C4-2B (cell line): ENCODE data around the gene OPCML.

Experiments used
- H3K27ac ChIP-seq: fragments of 450-650 bp; 2 replicates; pipeline ENCODE4 v1.5.1; 2017
- CTCF ChIP-seq: fragments of 450-650 bp; conservative IDR thresholded peaks from 2 replicates; pipeline ENCODE4 v1.5.1; 2017; ENCODE audit warnings: mild to moderate bottlenecking
- ZFX ChIP-seq: fragments of 450-650 bp; IDR thresholded peaks from 2 replicates; pipeline ENCODE4 v1.6.1; 2017

Gene OPCML

GRCh38 chr11:133082841-133083488, 449.3 kb downstream of the OPCML start:
- H3K27ac ChIP-seq: no peak overlapping the region
- TF ChIP-seq ZFX: no peak
- TF ChIP-seq CTCF: peak; percentile 99

GRCh38 chr11:133082453-133082781, 449.9 kb downstream of the OPCML start:
- TF ChIP-seq CTCF: no peak; the same call in 1 of the 2 replicates
- TF ChIP-seq ZFX: no peak

GRCh38 chr11:133081730-133082452, 450.4 kb downstream of the OPCML start:
- no peak overlapping the region for H3K27ac ChIP-seq
- TF ChIP-seq CTCF: no peak

More at GRCh38 chr11:133082453-133082781, 449.9 kb downstream of the OPCML start:
- no peak overlapping the region for H3K27ac ChIP-seq

GRCh38 chr11:133081020-133081419, 451.3 kb downstream of the OPCML start:
- no peak overlapping the region for H3K27ac ChIP-seq
- TF ChIP-seq ZFX (no peak), CTCF (no peak; the same call in 1 of the 2 replicates)

GRCh38 chr11:133078591-133079404, 453.5 kb downstream of the OPCML start:
- H3K27ac ChIP-seq: no peak overlapping the region
- TF ChIP-seq ZFX (no peak), CTCF (peak; percentile 91)

- TF ChIP-seq CTCF (no peak), ZFX (no peak)
- H3K27ac ChIP-seq: no peak overlapping the region
Observed at GRCh38 chr11:133078012-133078411, 454.3 kb downstream of the OPCML start.

- TF ChIP-seq ZFX: no peak
- no peak for TF ChIP-seq CTCF
- no peak overlapping the region for H3K27ac ChIP-seq
Observed at GRCh38 chr11:133075351-133075750, 456.9 kb downstream of the OPCML start.
